Activated CD8-positive, alpha-beta memory T cell treated with anti-CD3 and anti-CD28 coated beads, Interleukin-2, amount 50 U/mL, for 48 hours (primary cell): ENCODE results near the gene B3GNT7.
"Not testable (repeated sequence)": the region's sequence is repeated elsewhere in the genome, so short reads cannot be mapped to it uniquely, and the experiment has no call there.

Experiments used
- DNase-seq: peaks from one replicate; pipeline ENCODE4 v3.0.0-alpha.2; 2020

Gene B3GNT7

DNA sequence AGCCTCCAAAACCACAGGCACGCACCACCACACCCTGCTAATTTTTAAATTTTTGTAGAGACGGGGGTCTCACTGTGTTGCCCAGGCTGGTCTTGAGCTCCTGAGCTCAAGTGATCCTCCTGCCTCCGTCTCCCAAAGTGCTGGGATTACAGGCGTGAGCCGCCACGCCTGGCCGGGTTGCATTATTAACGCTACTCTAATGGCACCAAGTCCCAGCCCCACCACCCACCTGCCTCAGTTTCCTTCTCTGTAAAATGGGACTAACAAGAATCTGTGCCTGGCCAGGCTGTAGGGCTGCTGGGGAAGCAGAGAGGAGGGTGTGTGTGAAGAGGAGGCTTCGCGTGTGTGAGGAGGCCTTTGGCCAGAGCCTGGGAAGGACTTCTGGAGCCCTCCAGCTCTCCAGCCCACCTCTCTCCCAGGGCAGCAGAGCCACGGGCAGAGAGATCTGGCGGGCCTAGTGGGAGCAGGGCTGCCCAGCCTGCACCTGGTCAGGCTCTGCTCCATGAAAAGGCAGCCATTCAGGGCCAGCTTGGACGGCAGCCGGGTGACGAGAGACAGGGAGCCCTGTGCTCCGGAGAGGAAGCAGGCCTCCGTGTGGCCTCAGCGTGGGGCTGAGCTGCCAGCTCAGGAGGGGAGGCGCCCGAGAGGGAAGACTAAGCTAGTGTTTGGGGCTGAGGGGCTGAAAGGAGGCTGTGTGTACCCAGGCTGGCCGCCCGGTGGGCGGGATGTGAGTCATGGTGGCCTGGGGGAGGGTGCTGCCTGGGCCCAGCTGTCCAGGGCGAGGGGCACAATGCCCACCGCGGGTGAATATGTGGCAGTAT, 7.4 kb upstream of the B3GNT7 start:
- DNase-seq = no peak

DNA sequence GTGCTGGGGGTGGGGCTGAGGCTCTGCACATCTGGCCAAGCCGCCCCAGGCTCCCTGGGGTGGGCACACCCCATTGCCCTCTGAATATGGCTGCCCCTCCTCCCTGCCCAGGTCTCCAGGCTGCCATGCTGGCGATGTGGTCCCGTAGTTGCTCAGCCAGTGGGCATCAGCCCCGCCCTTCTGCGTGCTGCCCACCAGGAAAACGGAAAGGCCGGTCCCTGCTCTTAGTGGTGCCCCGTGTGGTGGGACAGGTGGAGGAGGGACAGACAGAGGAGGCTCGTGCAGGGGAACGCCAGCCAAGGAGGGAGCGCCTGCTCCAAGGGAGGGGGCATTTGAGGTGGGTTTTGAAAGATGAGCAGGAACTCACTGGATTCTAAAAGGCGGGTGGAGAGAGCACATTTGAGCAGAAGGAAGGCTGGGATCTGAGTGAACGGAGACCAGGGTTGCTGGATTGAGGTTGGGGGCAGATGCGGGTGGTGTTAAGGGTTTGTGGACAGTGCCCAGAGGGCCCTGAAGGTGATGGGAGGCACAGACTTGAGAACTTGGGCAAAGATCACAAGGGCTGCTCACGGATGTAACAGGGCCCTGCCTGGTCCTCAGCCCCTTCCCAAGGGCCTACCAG, 6.7 kb upstream of the B3GNT7 start:
- no peak for DNase-seq

DNA sequence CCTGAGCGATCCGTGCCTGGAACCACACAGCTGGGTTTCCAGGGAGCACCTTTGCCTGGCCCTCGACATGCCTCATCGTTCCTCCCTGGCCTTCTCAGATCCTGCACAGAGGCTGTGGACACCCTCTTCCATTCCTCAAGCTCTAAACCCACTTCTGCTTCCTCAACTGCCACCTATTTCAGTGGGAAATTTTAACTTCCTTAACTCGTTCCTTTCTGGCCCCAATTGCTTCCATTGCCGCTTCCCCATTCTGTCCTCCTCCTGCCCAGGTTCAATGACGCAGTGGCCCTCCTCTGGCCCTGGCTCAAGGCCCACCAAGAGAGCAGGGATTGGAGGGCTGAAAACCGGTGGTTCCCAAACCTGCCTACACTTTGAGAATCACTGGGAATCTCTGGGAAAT, 4.8 kb upstream of the B3GNT7 start:
- DNase-seq = no peak

DNA sequence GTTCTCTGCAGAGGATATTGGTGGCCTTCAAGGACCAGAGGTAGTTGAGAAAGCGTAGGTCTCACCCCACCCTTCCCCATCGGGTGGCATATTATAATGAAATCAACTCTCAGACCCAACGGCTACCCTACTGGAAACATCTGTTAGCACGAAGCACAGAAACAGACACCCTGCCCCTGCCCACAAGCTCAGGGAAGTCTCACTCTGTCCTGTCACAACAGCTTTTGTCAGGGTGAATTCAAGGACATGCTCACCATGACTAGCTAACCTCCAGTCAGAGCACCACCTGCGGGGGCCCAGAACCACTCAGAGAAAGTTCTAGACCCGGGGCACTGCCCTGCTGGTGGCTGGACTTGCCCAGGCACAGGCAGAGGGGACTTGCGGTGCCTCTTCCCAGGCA, 3.5 kb upstream of the B3GNT7 start:
- no peak for DNase-seq

DNA sequence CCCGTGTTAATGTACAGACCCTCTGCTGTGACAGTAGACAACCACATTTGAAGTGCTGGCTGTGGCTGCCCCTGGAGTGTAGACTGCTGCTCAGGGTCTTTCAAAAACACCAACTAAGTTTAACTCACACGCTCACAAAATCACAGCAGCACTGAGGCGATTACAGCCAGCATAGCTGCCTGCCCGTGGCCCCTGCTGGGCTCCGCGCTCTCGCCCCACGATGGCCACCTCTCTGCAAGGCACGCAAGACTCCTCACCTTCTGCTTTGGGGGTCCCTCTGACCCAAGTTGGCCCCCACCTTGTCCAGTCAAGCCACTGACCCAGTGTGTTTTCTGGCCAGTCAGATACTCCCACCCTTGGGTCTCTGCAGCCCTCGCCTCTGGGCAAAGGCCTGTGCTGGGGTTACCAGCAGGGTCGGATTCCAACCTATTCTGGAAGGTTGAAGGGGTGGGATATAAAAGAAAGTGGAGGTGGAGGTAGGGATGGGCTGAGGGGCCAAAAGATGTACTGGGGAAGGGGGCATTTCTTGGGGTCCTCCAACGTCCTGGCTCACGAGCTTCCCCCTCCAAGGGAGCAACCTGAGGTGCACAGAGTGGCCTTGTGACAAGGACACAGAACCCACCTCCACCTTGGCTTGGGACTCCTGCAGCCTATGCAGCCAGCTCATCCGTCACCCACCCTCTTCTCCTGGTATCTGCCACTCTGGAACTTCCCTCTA, 2.9 kb upstream of the B3GNT7 start:
- no peak for DNase-seq

DNA sequence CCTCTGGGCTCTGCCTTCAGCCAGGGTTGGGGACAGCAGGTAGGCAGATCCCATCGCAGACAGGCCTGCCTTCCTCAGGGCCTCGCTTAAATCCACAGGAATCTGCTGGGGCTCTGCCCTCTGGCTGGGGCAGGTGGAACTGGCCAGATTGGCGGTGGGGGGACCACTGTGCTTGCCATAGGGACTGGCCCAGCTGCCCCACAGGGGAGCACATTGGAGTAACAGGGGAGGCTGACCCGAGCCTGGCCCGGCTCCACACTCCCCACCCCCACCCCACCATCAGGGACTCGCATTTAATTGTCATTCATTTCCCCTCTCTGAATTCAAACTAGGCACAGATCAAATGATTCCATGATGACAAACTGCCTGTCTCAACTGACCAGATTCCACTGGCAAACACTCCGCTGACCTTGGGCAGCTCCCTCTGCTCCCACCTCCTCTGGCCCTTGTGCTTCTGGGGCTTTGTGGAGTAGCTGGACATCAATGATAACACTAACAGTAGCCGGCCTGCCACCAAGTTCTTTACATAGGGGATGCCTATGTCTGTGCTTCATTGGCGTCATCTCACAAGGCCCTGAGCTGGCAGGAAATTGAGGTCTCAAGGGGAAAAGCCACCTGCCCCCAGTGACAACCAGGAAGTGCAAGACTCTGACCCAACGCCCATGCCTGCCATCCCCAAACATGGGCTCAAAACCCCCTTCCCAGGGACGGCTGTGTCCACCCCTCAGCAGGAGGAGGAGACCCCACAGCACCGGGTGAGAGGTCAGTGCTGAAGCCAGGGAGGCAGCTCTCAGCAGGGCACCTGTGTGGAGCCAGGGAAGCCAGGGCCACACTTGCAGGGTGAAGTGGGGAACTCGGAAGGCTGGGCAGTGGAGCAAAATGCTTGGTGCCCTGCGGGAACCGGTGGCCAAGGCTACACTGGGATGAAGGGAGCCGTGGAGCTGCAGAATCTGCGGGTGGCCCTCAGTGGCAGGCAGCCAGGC, 2.1 kb upstream of the B3GNT7 start:
- no peak for DNase-seq

DNA sequence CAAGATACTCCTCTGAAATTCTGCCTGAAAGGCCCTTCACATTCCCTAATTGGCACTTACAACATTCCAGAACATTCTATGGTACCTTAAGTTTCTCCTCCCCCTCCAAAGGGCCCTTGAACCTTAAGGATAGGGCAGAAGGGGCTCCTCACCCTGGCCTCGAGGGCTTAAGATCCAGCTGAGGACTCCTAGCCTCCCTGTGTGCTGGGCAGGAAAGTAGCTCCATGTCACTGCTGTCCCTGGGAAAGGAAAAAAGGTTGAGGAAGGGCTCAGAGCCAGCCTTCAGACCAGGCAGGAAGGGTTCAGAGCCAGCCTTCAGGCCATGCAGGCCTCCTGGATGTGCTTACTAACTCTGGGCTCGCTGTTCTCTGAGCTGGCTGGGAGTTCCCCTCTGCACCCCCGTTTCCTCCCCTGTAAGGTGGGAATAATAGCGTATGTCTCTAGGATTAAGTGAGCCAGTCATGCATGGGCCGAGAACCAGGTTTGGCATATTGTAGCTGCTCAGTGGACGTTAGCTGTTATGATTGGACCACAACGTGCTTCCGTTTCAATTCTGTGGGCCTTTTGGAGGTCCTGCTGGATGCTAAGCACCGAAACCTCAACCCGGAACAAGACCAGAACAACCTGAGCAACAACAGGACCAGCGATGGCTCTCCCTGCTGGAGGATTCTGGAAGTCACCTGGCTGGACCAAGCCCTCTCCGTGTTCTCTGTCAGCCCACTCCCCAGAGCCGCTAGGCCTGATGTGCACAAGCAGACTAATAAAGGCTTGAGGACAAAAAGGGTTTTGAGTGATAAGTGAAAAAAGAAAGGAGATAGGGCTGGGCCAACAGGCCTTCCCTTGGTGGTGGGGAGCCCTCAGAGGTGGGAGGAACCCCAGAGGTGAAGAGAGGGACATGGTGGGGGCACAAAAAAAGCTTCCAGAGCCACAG, 1.0 kb upstream of the B3GNT7 start:
- DNase-seq = no peak

DNA sequence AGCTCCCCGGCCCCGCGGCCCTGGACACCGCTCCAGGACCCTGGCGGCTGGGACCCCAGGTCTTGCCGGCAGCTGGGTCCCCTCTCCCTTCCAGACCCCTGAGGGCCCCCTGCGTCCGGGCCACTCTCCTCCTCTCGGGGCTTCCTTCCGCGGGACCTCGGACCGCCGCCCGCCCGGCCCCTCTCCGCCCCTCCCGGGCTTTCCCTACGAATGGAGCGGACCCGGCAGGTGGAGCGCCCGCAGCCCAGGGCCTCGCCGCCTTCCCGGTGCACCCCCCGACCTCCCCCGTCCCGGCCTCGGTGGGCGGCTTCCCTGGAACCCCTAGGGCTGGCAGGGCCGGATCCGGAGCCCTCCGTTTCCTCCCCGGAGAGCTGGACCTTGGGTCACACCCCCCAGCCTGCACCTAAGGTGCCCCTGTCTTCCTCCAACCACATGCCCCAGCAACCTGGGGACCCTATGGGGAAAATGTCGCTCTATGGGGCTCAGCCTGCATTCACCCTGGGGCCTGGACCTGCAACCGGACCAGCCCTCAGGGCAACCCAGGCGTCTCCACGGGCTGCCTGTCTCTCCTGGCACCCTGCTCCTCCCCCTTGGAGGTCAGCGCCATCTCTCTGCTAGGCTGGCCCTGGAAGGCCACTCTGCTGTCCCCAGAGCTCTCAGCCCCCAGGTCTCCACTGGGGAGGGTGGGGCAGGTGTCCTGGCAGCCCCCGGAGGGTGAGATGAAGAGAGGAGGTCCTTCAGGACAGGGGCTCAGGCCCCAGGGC, 730 bp downstream of the B3GNT7 start:
- DNase-seq = no peak

DNA sequence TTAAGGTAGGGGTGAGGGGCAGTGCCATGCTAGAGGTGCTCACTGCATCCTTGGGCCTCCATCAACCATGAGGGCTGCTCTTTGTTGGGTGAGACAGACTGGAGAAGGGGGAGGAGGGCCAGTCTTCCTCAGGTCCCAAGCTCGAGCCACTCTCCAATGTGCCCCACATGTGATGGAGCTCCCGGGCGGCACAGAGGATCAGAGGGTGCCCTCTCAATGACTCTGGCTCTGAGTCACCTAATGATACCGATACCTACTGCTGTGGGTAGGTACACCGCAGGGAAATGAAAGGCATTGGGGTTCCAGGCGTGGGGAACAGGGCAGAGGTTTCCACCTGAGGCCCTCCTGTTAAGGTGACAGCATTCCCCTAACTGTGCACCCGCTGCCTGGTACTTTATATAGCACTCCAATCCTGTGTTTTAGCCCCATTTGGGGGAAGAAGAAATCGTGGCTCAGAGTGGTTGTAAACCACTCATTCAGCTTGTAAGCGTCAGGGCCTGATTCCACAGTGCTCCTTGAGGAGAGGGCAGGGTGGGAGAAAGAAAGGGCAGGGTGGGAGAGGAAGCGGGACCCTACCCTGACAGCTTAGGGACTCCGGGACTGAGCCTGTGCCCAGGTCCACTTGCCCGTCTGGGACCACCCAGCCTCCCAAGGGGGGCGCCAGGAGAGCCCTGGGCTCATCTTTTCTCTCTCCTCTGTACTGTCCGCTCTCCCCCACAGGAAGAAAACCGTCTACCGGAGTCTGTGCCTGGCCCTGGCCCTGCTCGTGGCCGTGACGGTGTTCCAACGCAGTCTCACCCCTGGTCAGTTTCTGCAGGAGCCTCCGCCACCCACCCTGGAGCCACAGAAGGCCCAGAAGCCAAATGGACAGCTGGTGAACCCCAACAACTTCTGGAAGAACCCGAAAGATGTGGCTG, 1.8 kb downstream of the B3GNT7 start:
- no peak for DNase-seq

DNA sequence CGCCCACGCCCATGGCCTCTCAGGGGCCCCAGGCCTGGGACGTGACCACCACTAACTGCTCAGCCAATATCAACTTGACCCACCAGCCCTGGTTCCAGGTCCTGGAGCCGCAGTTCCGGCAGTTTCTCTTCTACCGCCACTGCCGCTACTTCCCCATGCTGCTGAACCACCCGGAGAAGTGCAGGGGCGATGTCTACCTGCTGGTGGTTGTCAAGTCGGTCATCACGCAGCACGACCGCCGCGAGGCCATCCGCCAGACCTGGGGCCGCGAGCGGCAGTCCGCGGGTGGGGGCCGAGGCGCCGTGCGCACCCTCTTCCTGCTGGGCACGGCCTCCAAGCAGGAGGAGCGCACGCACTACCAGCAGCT, 2.4 kb downstream of the B3GNT7 start:
- DNase-seq = no peak

DNA sequence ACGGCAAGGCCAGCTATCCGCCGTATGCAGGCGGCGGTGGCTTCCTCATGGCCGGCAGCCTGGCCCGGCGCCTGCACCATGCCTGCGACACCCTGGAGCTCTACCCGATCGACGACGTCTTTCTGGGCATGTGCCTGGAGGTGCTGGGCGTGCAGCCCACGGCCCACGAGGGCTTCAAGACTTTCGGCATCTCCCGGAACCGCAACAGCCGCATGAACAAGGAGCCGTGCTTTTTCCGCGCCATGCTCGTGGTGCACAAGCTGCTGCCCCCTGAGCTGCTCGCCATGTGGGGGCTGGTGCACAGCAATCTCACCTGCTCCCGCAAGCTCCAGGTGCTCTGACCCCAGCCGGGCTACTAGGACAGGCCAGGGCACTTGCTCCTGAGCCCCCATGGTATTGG, 3.1 kb downstream of the B3GNT7 start:
- DNase-seq = no peak

DNA sequence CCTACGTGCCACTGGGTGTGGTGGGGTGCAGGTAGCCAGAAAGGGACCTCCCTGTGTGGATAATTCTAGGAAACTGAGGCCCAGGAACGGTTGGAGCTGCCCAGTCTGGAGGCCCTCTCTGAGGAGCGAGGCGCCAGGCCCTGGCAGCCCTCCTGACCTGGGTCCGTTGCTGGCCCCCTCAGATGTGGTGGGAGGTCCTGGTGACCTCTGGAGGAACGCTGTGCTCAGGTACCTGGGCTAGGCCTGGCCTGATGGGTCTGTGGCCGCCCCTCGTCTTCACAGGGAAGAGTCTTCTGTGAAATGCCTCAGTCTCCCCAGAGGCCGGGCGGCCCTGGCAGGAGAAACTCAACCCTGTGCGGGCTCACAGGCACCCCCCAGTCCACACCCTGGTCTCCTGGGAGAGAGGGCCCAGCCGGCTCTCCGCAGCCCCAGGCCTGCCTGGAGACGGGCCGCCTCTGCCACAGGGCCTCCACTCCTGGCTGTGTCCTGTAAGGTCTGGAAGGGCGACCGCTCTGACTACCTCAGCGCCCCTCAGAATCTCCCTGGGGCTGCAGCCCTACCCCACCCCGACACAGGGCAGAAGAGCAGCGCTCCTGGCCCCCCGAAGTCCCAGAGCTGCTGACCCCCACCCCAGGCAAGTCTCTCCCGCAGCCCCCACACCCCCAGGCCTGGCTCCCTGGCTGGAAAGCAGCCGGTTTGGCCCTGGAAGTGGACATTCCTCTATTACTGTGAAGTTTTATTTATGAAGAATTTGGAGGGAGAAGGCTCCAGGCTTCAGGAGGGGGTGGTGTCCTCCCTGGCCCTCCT, 3.7 kb downstream of the B3GNT7 start:
- no peak for DNase-seq

DNA sequence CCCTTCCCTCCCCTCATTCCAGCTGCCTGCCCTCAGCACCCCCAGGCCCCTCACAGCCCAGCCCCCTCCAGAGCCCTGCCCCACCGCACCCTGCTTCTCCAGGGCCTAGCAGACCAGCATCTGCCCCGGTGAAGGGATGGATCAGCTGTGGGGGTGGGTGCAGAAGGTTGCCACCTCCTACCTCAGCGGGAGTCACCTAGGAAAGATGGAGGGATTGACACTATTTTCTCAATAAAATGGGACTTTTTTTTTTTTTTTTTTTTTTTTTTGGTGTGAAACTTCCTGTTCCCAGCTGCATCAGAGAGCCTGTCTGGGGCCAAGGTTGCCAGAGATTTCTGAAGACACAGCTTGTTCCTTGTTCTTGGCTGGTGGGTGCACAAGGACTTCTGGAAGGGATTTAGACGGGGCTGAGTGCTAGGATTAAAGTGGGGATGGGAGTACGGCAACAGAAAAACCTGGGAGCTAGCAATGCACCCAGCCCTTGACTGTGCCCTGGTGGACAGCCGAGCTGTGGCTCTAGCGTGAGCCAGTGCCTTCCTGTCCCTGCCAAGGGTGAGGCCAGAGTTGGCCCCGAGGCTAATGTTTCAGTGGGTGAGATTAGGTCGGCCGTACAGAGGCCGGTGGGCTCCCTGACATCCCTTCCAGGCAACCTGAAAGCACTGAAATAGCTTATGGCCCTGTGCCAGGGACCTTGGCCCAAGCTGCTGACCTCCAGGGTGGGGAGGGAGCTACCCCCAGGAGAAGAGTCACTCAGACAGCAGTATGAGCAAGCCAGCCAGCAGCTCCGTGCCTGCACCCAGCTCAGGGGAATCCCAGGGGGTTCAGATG, 4.6 kb downstream of the B3GNT7 start:
- no peak for DNase-seq

DNA sequence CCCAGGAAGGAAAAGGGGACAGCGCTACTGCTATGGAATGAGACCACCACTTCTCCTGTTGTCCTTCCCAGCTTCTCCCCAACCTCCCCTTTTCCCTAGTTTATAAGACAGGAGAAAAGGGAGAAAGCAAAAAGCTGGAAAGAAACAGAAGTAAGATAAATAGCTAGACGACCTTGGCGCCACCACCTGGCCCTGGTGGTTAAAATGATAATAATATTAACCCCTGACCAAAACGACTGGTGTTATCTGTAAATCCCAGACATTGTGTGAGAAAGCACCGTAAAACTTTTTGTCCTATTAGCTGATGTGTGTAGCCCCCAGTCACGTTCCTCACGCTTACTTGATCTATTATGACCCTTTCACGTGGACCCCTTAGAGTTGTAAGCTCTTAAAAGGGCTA, 5.2 kb downstream of the B3GNT7 start:
- DNase-seq = not testable (repeated sequence)

DNA sequence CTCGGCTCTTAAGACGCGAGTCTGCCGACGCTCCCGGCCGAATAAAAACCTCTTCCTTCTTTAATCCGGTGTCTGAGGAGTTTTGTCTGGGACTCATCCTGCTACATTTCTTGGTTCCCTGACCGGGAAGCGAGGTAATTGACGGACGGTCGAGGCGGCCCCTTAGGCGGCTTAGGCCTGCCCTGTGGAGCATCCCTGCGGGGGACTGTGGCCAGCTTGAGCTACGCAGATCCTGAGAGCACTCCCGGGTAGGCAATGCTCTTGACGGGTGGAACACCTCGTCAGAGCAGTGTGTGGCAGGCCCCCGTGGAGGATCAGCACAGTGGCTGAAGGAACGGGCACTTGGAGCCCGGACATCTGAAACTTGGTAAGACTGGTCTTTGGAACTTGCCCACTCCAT, 5.6 kb downstream of the B3GNT7 start:
- not testable (repeated sequence) for DNase-seq

DNA sequence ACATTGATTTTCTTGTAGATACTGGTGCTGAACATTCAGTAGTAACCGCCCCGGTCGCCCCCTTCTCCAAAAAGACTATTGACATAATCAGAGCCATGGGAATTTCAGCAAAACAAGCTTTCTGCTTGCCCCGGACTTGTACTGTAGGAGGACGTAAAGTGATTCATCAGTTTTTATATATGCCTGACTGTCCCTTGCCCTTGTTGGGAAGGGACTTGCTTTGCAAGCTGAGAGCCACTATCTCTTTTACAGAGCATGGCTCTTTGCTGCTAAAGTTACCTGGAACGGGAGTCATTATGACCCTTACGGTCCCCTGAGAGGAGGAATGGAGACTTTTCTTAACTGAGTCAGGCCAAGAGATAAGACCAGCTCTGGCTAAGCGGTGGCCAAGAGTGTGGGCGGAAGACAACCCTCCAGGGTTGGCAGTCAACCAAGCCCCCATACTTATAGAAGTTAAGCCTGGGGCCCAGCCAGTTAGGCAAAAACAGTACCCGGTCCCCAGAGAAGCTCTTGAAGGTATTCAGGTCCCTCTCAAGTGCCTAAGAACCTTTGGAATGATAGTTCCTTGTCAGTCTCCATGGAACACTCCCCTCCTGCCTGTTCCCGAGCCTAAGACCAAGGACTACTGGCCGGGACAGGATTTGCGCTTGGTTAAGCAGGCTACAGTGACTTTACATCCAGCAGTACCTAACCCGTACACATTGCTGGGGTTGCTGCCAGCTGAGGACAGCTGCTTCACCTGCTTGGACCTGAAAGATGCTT, 8.1 kb downstream of the B3GNT7 start:
- not testable (repeated sequence) for DNase-seq

DNA sequence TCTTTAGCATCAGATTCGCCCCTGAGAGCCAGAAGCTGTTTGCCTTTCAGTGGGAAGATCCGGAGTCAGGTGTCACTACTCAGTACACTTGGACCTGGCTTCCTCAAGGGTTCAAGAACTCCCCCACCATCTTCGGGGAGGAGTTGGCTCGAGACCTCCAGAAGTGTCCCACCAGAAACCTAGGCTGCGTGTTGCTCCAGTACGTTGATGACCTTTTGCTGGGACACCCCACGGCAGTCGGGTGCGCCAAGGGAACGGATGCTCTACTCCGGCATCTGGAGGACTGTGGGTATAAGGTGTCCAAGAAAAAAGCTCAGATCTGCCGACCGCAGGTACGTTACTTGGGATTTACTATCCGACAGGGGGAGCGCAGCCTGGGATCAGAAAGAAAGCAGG, 8.7 kb downstream of the B3GNT7 start:
- DNase-seq = not testable (repeated sequence)
